SK-N-SH (cell line): ENCODE measurements around the gene GLS. TPM values are rescaled to one million over a fixed set of nuclear protein-coding genes. Genes with fewer than 3 reads are reported as not detected.

Source experiments
- CTCF ChIA-PET: fragments of 300-600, 350-600 bp; formaldehyde crosslinking; extraction: SDS; loops from one replicate; lab custom pipeline; 2021; lab: Yijun Ruan, JAX
- POLR2A ChIA-PET: fragments of 350-600 bp; sonication (Branson Sonifier 250); formaldehyde crosslinking; extraction: SDS; loops from one replicate; lab custom pipeline; 2020; ENCODE audit warnings: antibody characterized with exemption, inconsistent platforms; lab: Yijun Ruan, JAX
- DNase-seq: peaks from one replicate; pipeline ENCODE4 v3.0.0; 2012
- H2AFZ ChIP-seq: fragments of 200-600 bp; sonication (generic); 2 replicates; pipeline ENCODE4 v1.8.1; 2016; ENCODE audit warnings: antibody characterized with exemption, mild to moderate bottlenecking, low read depth
- H3F3A ChIP-seq: fragments of 200-600 bp; sonication (generic); replicated peaks from 2 replicates; pipeline ENCODE3; 2016; ENCODE audit warnings: antibody characterized with exemption, mild to moderate bottlenecking; ENCODE audit not compliant: insufficient read depth
- H3K27ac ChIP-seq, 2 experiments: fragments of 200-500 bp in 1 of 2; fragments of 200-600 bp in 1 of 2; sonication (Bioruptor generic) in 1 of 2; sonication (generic), shearing (Covaris generic) in 1 of 2; 2 replicates each; pipeline versions ENCODE4 v1.5.1 to v1.6.1; 2014 to 2016; ENCODE audit warnings: low read depth in 2 of 2, inconsistent platforms in 1 of 2, low read length in 1 of 2, mild to moderate bottlenecking in 1 of 2, mixed read lengths in 1 of 2
- H3K27me3 ChIP-seq: fragments of 200-600 bp; sonication (generic), shearing (Covaris generic); 2 replicates; pipeline ENCODE4 v1.6.1; 2016; ENCODE audit warnings: mixed run types; ENCODE audit not compliant: insufficient read depth
- H3K36me3 ChIP-seq, 2 experiments: fragments of 200-500 bp in 1 of 2; fragments of 200-600 bp in 1 of 2; sonication (Bioruptor generic) in 1 of 2; sonication (generic) in 1 of 2; replicated peaks in 1 of 2; 2 replicates each; pipeline versions ENCODE3 to v1.5.1; 2014 to 2016; ENCODE audit warnings: low read length in 1 of 2, mild to moderate bottlenecking in 1 of 2; ENCODE audit not compliant: insufficient read depth in 2 of 2, control insufficient read depth in 1 of 2
- H3K4me1 ChIP-seq, 2 experiments: fragments of 200-500 bp in 1 of 2; fragments of 200-600 bp in 1 of 2; sonication (Bioruptor generic) in 1 of 2; sonication (generic), shearing (Covaris generic) in 1 of 2; 2 replicates each; pipeline versions ENCODE4 v1.5.1 to v1.6.1; 2014 to 2016; ENCODE audit warnings: low read depth in 1 of 2, low read length in 1 of 2, mixed run types in 1 of 2; ENCODE audit not compliant: insufficient read depth in 2 of 2, control insufficient read depth in 1 of 2
- H3K4me2 ChIP-seq: fragments of 200-600 bp; sonication (generic), shearing (Covaris generic); 2 replicates; pipeline ENCODE4 v1.6.1; 2017; ENCODE audit warnings: mixed run types
- H3K4me3 ChIP-seq, 2 experiments: fragments of 200-500 bp in 1 of 2; fragments of 200-600 bp in 1 of 2; sonication (Bioruptor generic) in 1 of 2; sonication (generic), shearing (Covaris generic) in 1 of 2; 2 replicates each; pipeline versions ENCODE4 v1.5.1 to v1.8.1; 2014 to 2016; ENCODE audit warnings: low read depth in 2 of 2, inconsistent platforms in 1 of 2, low read length in 1 of 2, mild to moderate bottlenecking in 1 of 2, mixed read lengths in 1 of 2, moderate library complexity in 1 of 2
- H3K79me2 ChIP-seq: fragments of 200-600 bp; sonication (generic); 2 replicates; pipeline ENCODE4 v1.8.1; 2017; ENCODE audit warnings: mild to moderate bottlenecking; ENCODE audit not compliant: insufficient read depth
- H3K9ac ChIP-seq: fragments of 200-600 bp; sonication (generic); 2 replicates; pipeline ENCODE4 v1.6.1; 2017; ENCODE audit warnings: mixed run types
- H3K9me2 ChIP-seq: fragments of 200-600 bp; sonication (generic); 2 replicates; pipeline ENCODE4 v1.6.1; 2017; ENCODE audit warnings: mixed run types
- H3K9me3 ChIP-seq: fragments of 200-600 bp; sonication (generic); 2 replicates; pipeline ENCODE4 v1.6.1; 2017; ENCODE audit warnings: mixed run types, mild to moderate bottlenecking, moderate library complexity
- H4K20me1 ChIP-seq: fragments of 200-600 bp; sonication (generic); 2 replicates; pipeline ENCODE4 v1.6.1; 2017; ENCODE audit warnings: mild to moderate bottlenecking, mixed run types; ENCODE audit not compliant: insufficient read depth
- CHD2 ChIP-seq: fragments of 150-350 bp; IDR thresholded peaks from 2 replicates; pipeline ENCODE4 v1.6.1; 2018; ENCODE audit warnings: low read length; ENCODE audit not compliant: partially characterized antibody
- CTCF ChIP-seq: fragments of 200-600 bp; sonication (generic); IDR thresholded peaks from 2 replicates; pipeline ENCODE4 v1.6.1; 2017; ENCODE audit warnings: antibody characterized with exemption, mild to moderate bottlenecking, moderate library complexity
- ELF1 ChIP-seq: IDR thresholded peaks from 2 replicates; pipeline ENCODE4 v1.4.0; 2012
- EZH2phosphoT487 ChIP-seq: fragments of 200-600 bp; sonication (generic); IDR thresholded peaks from 2 replicates; pipeline ENCODE4 v1.6.1; 2017; ENCODE audit warnings: low read depth, mixed run types, mild to moderate bottlenecking, antibody characterized with exemption, moderate library complexity, borderline replicate concordance
- FOXJ3 ChIP-seq: sonication (generic); formaldehyde crosslinking; IDR thresholded peaks from 2 replicates; pipeline ENCODE4 v1.5.1; 2020; ENCODE audit warnings: mild to moderate bottlenecking, missing genetic modification reagents
- GABPA ChIP-seq: IDR thresholded peaks from 2 replicates; pipeline ENCODE4 v1.4.0; 2012; ENCODE audit warnings: low read depth, mild to moderate bottlenecking
- IRF3 ChIP-seq: fragments of 150-350 bp; IDR thresholded peaks from 2 replicates; pipeline ENCODE4 v1.6.1; 2016; ENCODE audit warnings: mild to moderate bottlenecking, low read depth, low read length
- MAX ChIP-seq: IDR thresholded peaks from 2 replicates; pipeline ENCODE4 v1.4.0; 2012; ENCODE audit warnings: low read depth
- MEF2A ChIP-seq: IDR thresholded peaks from 2 replicates; pipeline ENCODE4 v1.4.0; 2012; ENCODE audit warnings: low read depth, borderline replicate concordance
- NRF1 ChIP-seq: IDR thresholded peaks from 2 replicates; pipeline ENCODE4 v1.6.1; 2012; ENCODE audit warnings: low read depth, mild to moderate bottlenecking, low read length
- PBX3 ChIP-seq: IDR thresholded peaks from 2 replicates; pipeline ENCODE4; 2012
- POLR2AphosphoS5 ChIP-seq: IDR thresholded peaks from 2 replicates; pipeline ENCODE4 v1.6.1; 2012; ENCODE audit warnings: low read depth, low read length
- RFX5 ChIP-seq: IDR thresholded peaks from 2 replicates; pipeline ENCODE4 v1.6.1; 2012; ENCODE audit warnings: mild to moderate bottlenecking, improper control_type of control experiment, low read length
- RXRA ChIP-seq: IDR thresholded peaks from 2 replicates; pipeline ENCODE4 v1.4.0; 2012; ENCODE audit warnings: low read depth, mild to moderate bottlenecking, borderline replicate concordance
- SMC3 ChIP-seq: IDR thresholded peaks from 2 replicates; pipeline ENCODE4 v1.6.1; 2012; ENCODE audit warnings: low read depth, low read length, improper control_type of control experiment
- USF1 ChIP-seq: IDR thresholded peaks from 2 replicates; pipeline ENCODE4 v1.4.0; 2012; ENCODE audit warnings: low read depth, borderline replicate concordance
- USF2 ChIP-seq: fragments of 150-350 bp; IDR thresholded peaks from 2 replicates; pipeline ENCODE4 v1.6.1; 2017; ENCODE audit warnings: antibody characterized with exemption, low read length, low read depth, borderline replicate concordance
- whole genome bisulfite sequencing: methylation state at CpG from one replicate; pipeline ENCODE4 v1.1.6; 2017; ENCODE audit warnings: low lambda C conversion rate; 5-methylcytosine and 5-hydroxymethylcytosine counted together
- polyA plus RNA-seq, 3 experiments: library from polyadenylated mRNA; depleted of rRNA; stranded (reverse); fragments of >200 nt; gene quantifications; 2 replicates each; pipeline ENCODE4 v1.2.3, GENCODE V29; 2012

The GLS gene
- polyA plus RNA-seq, 1 of the 3 experiments (the other 2 are of a cell fraction): 37.2 TPM

- H3K4me1 ChIP-seq: peaks cover 0 to 38% of the 10 kb centered on the region in 2 experiments; a peak in 3 of 4 replicates
- 64% methylated on average over 7 of the region's 7 CpGs for WGBS
- H3K4me2 ChIP-seq: peak overlapping the region; percentile 1; the same call in 1 of the 2 replicates
- no peaks in the 10 kb centered on the region for H4K20me1 ChIP-seq
- H2AFZ ChIP-seq: no peak overlapping the region
- H3K4me3 ChIP-seq: no peak overlapping the region
- no peak overlapping the region for H3K9ac ChIP-seq
- no peaks in the 10 kb centered on the region for H3K9me2 ChIP-seq
- no peaks in the 10 kb centered on the region for H3K36me3 ChIP-seq
- H3F3A ChIP-seq: peaks cover 41% of the 10 kb centered on the region
- TF ChIP-seq CTCF (no peak), RXRA (no peak), NRF1 (no peak), USF2 (no peak), MEF2A (no peak), PBX3 (no peak), ELF1 (no peak), SMC3 (no peak), GABPA (no peak), USF1 (no peak), FOXJ3 (CRISPR knock-in tag) (no peak), IRF3 (no peak), POLR2AphosphoS5 (no peak), CHD2 (no peak), RFX5 (no peak), MAX (no peak), EZH2phosphoT487 (no peak)
- TF ChIP-seq, all 33 proteins: peak for 0
- no peaks in the 10 kb centered on the region for H3K79me2 ChIP-seq
- H3K27ac ChIP-seq: peak overlapping the region; percentile 68 to 70; a peak in 3 of 4 replicates
- DNase-seq: no peak
- H3K27me3 ChIP-seq: no peaks in the 10 kb centered on the region
- H3K9me3 ChIP-seq: no peaks in the 10 kb centered on the region
- POLR2A ChIA-PET: no interaction called here
- CTCF ChIA-PET: no interaction called here
Observed at GRCh38 chr2:190846746-190847145, 33.9 kb upstream of the GLS start.
